K562 (cell line): ENCODE data around the gene MYO3B. TPM values are rescaled to one million over a fixed set of nuclear protein-coding genes. Genes with fewer than 3 reads are reported as not detected.

Source experiments
- ATAC-seq: fragments of 200-7000 bp; cut with Tn5 transposase; 3 replicates; pipeline ENCODE4 v1.9.1; 2020; ENCODE audit warnings: moderate library complexity
- BruUV-seq: library from RNA; stranded (reverse); fragments of 400-500 nt; replicated peaks from 2 replicates; lab custom pipeline; 2021; lab: Mats Ljungman, UMichigan
- CTCF ChIA-PET: fragments of 300-600 bp; formaldehyde crosslinking; extraction: SDS; loops from one replicate; lab custom pipeline; 2021; ENCODE audit warnings: low intra/inter-chr PET ratio; lab: Yijun Ruan, JAX
- POLR2A ChIA-PET: fragments of 300-600, 350-650 bp; sonication (Branson Sonifier 250); formaldehyde crosslinking; extraction: SDS; loops from one replicate; lab custom pipeline; 2021; ENCODE audit warnings: antibody characterized with exemption, inconsistent platforms; lab: Yijun Ruan, JAX
- DNase-seq, 4 experiments: peaks; one replicate each; pipeline versions ENCODE4 v3.0.0 to v3.0.0-alpha.2; 2011 to 2018; ENCODE audit warnings: low spot score in 3 of 4, mixed read lengths in 3 of 4; ENCODE audit errors: extremely low read depth in 1 of 4
- FAIRE-seq: peaks from 2 replicates; lab custom pipeline; 2011; peaks lifted over from hg19 to GRCh38; lab: Jason Lieb, UNC
- H2AFZ ChIP-seq: 2 replicates; pipeline ENCODE4 v1.6.0; 2011; ENCODE audit warnings: low read depth, low read length, control low read depth, inconsistent platforms
- H3K27ac ChIP-seq: fragments of 200-600 bp; 3 replicates; pipeline ENCODE4 v1.8.0; 2011; ENCODE audit warnings: low read depth, mild to moderate bottlenecking, control low read depth, inconsistent platforms, low read length, moderate library complexity, mixed read lengths; ENCODE audit errors: extremely low read depth
- H3K27me3 ChIP-seq, 2 experiments: fragments of 300-600 bp in 1 of 2; 2 replicates in 1 of 2; 3 replicates in 1 of 2; pipeline versions ENCODE4 v1.6.0 to v1.8.0; 2011; ENCODE audit warnings: inconsistent platforms in 2 of 2, low read length in 2 of 2, mild to moderate bottlenecking in 1 of 2, mixed read lengths in 1 of 2, moderate library complexity in 1 of 2; ENCODE audit not compliant: control insufficient read depth in 2 of 2, insufficient read depth in 2 of 2
- H3K36me3 ChIP-seq: fragments of 300-600 bp; 3 replicates; pipeline ENCODE4 v1.8.0; 2011; ENCODE audit warnings: mild to moderate bottlenecking, low read length, inconsistent platforms; ENCODE audit not compliant: control insufficient read depth, insufficient read depth
- H3K4me1 ChIP-seq, 2 experiments: fragments of 200-600 bp in 1 of 2; replicated peaks in 1 of 2; 2 replicates in 1 of 2; 3 replicates in 1 of 2; pipeline versions ENCODE4 v1.5.1 to v1.8.0; 2011; ENCODE audit warnings: inconsistent platforms in 2 of 2, low read length in 2 of 2, mild to moderate bottlenecking in 1 of 2, mixed read lengths in 1 of 2, moderate library complexity in 1 of 2; ENCODE audit not compliant: control insufficient read depth in 2 of 2, insufficient read depth in 2 of 2
- H3K4me2 ChIP-seq: 2 replicates; pipeline ENCODE4 v1.6.1; 2011; ENCODE audit warnings: low read length, control low read depth, inconsistent platforms, mixed read lengths; ENCODE audit not compliant: insufficient read depth
- H3K4me3 ChIP-seq: fragments of 200-600 bp; sonication (generic), shearing (Covaris generic); 2 replicates; pipeline ENCODE4 v1.5.1; 2016; ENCODE audit warnings: control low read depth, inconsistent platforms
- H3K79me2 ChIP-seq: fragments of 200-600 bp; 3 replicates; pipeline ENCODE4 v1.8.0; 2011; ENCODE audit warnings: low read length, inconsistent platforms; ENCODE audit not compliant: control insufficient read depth, insufficient read depth
- H3K9ac ChIP-seq, 2 experiments: 2 replicates each; pipeline versions ENCODE4 v1.6.0 to v1.6.1; 2011; ENCODE audit warnings: low read depth in 2 of 2, low read length in 2 of 2, control low read depth in 1 of 2, inconsistent platforms in 1 of 2, mild to moderate bottlenecking in 1 of 2, mixed read lengths in 1 of 2; ENCODE audit not compliant: insufficient read depth in 1 of 2
- H3K9me1 ChIP-seq: one replicate; pipeline ENCODE4 v1.6.0; 2011; ENCODE audit warnings: inconsistent platforms, mild to moderate bottlenecking, low read length, moderate library complexity; ENCODE audit not compliant: control insufficient read depth, insufficient read depth
- H3K9me3 ChIP-seq: replicated peaks from 2 replicates; pipeline ENCODE4 v1.5.1; 2011; ENCODE audit warnings: low read depth, low read length, inconsistent platforms; ENCODE audit not compliant: control insufficient read depth, insufficient read depth
- H4K20me1 ChIP-seq: replicated peaks from 2 replicates; pipeline ENCODE4 v1.6.1; 2011; ENCODE audit warnings: low read length, inconsistent platforms, mixed read lengths; ENCODE audit not compliant: control insufficient read depth, insufficient read depth
- CTCF ChIP-seq, 3 experiments: IDR thresholded peaks in 2 of 3; conservative IDR thresholded peaks in 1 of 3; 2 replicates each; pipeline ENCODE4 v1.5.1; 2011 to 2012; ENCODE audit warnings: low read length in 3 of 3, mild to moderate bottlenecking in 3 of 3, control low read depth in 2 of 3, improper control_type of control experiment in 1 of 3, inconsistent platforms in 1 of 3, low read depth in 1 of 3, mixed read lengths in 1 of 3, moderate library complexity in 1 of 3; ENCODE audit not compliant: insufficient read depth in 2 of 3
- ELK1 ChIP-seq: sonication (generic); formaldehyde crosslinking; IDR thresholded peaks from 2 replicates; pipeline ENCODE4 v1.8.1; 2022; ENCODE audit warnings: missing genetic modification reagents
- RAD21 ChIP-seq, 2 experiments: fragments of 250-450 bp in 1 of 2; fragments of 450-650 bp in 1 of 2; sonication (Bioruptor Pico) in 1 of 2; formaldehyde crosslinking in 1 of 2; IDR thresholded peaks in 1 of 2; conservative IDR thresholded peaks in 1 of 2; 2 replicates each; pipeline versions ENCODE4 v1.4.0 to v1.8.0; 2020 to 2022; ENCODE audit warnings: mild to moderate bottlenecking in 2 of 2, moderate library complexity in 1 of 2
- REST ChIP-seq, 2 experiments: fragments of 450-650 bp; formaldehyde crosslinking in 1 of 2; IDR thresholded peaks; 2 replicates each; pipeline versions ENCODE4 v1.4.0 to v1.6.1; 2014 to 2020; ENCODE audit warnings: mild to moderate bottlenecking in 2 of 2, borderline replicate concordance in 1 of 2, low read depth in 1 of 2
- RNF219 ChIP-seq: fragments of 250-450 bp; sonication (Bioruptor Pico); IDR thresholded peaks from 2 replicates; pipeline ENCODE4 v1.5.0; 2022; ENCODE audit warnings: mild to moderate bottlenecking
- WGBS: fragments of 100-300 bp; shearing (Covaris generic); methylation state at CpG from one replicate; pipeline ENCODE4 v1.1.6; 2016; ENCODE audit warnings: low coverage, mixed read lengths; ENCODE audit not compliant: insufficient coverage; ENCODE audit errors: missing lambda C conversion rate; 5-methylcytosine and 5-hydroxymethylcytosine counted together
- in situ Hi-C: fragments of 300-500 bp; cut with MboI; formaldehyde crosslinking; loops from 4 replicates; pipeline ENCODE4 v1.15.0; 2018; ENCODE audit warnings: inconsistent platforms, mixed read lengths
- intact Hi-C: fragments of 100-400 bp; cut with micrococcal nuclease; formaldehyde crosslinking; loops from 2 replicates; pipeline ENCODE4 v1.14.2; 2022
- polyA plus RNA-seq, 8 experiments: library from polyadenylated mRNA; depleted of rRNA in 4 of 8; stranded (reverse) in 5 of 8; unstranded in 3 of 8; fragments of >200 nt; fragmentation: Nextera tagmentation in 2 of 8; fragmentation: Illumina TruSeq in 1 of 8; extraction: Ambion mirVana in 2 of 8; extraction: Trizol in 1 of 8; gene quantifications; 2 replicates each; pipeline versions ENCODE4 v1.2.1 to v1.2.3, GENCODE V29; 2011 to 2014; ENCODE audit warnings: inconsistent platforms in 1 of 8, missing spikeins in 1 of 8
- total RNA-seq, 7 experiments: library from RNA; depleted of rRNA in 6 of 7; stranded (reverse); fragments of >200 nt in 6 of 7; fragmentation: Illumina TruSeq in 2 of 7; extraction: Trizol in 2 of 7; gene quantifications; 2 replicates each; pipeline versions ENCODE4 v1.2.1 to v1.2.3, GENCODE V29; 2011 to 2021; ENCODE audit warnings: low replicate concordance in 1 of 7

Gene MYO3B
- total and polyA plus RNA-seq, 9 of the 15 experiments (the other 6 are each of a cell fraction or from before 2014, with no cell fraction given), result 2.7 to 6.5 (median 3.6) TPM

GRCh38 chr2:170461889-170462288 is 283.9 kb downstream of the MYO3B start:
- FAIRE-seq (no peak), DNase-seq (no peak), ATAC-seq (peak; percentile 63)
- Histone ChIP-seq H3K4me2 (no peak overlapping the region), H3K9me1 (no peaks in the 10 kb centered on the region), H3K79me2 (no peaks in the 10 kb centered on the region), H3K27me3 (no peaks in the 10 kb centered on the region), H3K4me3 (no peak overlapping the region), H3K36me3 (no peaks in the 10 kb centered on the region), H3K4me1 (peaks cover 0 to 6% of the 10 kb centered on the region in 2 experiments; a peak in 2 of 5 replicates), H3K27ac (no peak overlapping the region), H4K20me1 (no peaks in the 10 kb centered on the region), H3K9me3 (no peaks in the 10 kb centered on the region), H3K9ac (no peak overlapping the region), H2AFZ (no peak overlapping the region)
- WGBS, result 53% methylated on average over 4 of the region's 4 CpGs
- no TSS peak for BruUV-seq
- intact Hi-C loops (loop anchor here (2.0 to 5.0 kb wide), 2 partner anchors 140 to 351 kb away; no protein-coding TSS in a partner anchor), in situ Hi-C loops (no loop called here)
- ChIA-PET POLR2A (interaction anchor here (0.7 to 1.5 kb wide), 2 partner anchors 15 to 357 kb away, joined by 3 read pairs; no protein-coding TSS in a partner anchor), CTCF (interaction anchor here (1.5 kb wide), 1 partner anchor 350 kb away, joined by 10 read pairs; no protein-coding TSS in a partner anchor)
- TF ChIP-seq RNF219 (CRISPR knock-in tag) (no peak), RAD21 (CRISPR knock-in tag; conservative IDR thresholded peaks at IDR 0.05 in 1 of 2, IDR thresholded peaks at IDR 0.05 in 1 of 2) (peak in 1 of 2 experiments; percentile 58; a peak in 2 of 4 replicates), CTCF (IDR thresholded peaks at IDR 0.05 in 2 of 3, conservative IDR thresholded peaks at IDR 0.05 in 1 of 3; ENCODE audit: insufficient read depth in 2 of 3, low read depth in 1 of 3, low read length in 3 of 3) (peak in 2 of 3 experiments; percentile 17 to 38; a peak in 2 of 6 replicates), ELK1 (CRISPR knock-in tag) (no peak), REST (IDR thresholded peaks at IDR 0.05; ENCODE audit: borderline replicate concordance) (peak; percentile 31; the same call in 1 of the 2 replicates), REST (CRISPR knock-in tag; IDR thresholded peaks at IDR 0.05; ENCODE audit: low read depth) (no peak)
